ENCODE measurements around the gene TMEM19.

DNA sequence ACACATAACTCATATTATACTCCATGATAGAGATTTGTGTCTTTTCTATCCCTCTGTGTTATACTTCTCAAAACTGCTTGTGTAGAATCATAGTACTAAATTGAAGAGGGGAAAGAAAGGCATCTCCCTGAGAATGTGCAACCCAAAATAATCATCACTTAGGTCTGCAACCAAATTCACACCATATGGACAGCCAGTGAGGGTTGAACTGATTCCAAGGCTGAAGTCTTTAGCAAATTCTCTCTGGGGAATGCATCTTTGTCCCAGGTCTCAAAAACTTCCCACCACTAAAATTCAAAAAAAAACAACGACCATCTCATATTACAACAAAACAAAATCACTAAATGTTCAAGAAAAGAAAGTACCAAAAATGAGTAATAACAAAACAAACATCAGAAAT lies 33.2 kb upstream of the TMEM19 start:
- TF ChIP-seq PPARA (CRISPR knock-in tag; IDR thresholded peaks at IDR 0.05; ENCODE audit: borderline replicate concordance): no peak
- TF ChIP-seq RARB (CRISPR knock-in tag; IDR thresholded peaks at IDR 0.05): no peak
- TF ChIP-seq CSDC2 (CRISPR knock-in tag; IDR thresholded peaks at IDR 0.05): no peak
- TF ChIP-seq OSR1 (CRISPR knock-in tag; IDR thresholded peaks at IDR 0.05): no peak
- no peak for TF ChIP-seq ZC3H10 (CRISPR knock-in tag; IDR thresholded peaks at IDR 0.05)
- no peak for TF ChIP-seq ISL1 (CRISPR knock-in tag; IDR thresholded peaks at IDR 0.05)
- TF ChIP-seq, protein P1, sequence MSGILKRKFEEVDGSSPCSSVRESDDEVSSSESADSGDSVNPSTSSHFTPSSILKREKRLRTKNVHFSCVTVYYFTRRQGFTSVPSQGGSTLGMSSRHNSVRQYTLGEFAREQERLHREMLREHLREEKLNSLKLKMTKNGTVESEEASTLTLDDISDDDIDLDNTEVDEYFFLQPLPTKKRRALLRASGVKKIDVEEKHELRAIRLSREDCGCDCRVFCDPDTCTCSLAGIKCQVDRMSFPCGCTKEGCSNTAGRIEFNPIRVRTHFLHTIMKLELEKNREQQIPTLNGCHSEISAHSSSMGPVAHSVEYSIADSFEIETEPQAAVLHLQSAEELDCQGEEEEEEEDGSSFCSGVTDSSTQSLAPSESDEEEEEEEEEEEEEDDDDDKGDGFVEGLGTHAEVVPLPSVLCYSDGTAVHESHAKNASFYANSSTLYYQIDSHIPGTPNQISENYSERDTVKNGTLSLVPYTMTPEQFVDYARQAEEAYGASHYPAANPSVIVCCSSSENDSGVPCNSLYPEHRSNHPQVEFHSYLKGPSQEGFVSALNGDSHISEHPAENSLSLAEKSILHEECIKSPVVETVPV (CRISPR knock-in tag; IDR thresholded peaks at IDR 0.05): no peak
- TF ChIP-seq, protein P2, sequence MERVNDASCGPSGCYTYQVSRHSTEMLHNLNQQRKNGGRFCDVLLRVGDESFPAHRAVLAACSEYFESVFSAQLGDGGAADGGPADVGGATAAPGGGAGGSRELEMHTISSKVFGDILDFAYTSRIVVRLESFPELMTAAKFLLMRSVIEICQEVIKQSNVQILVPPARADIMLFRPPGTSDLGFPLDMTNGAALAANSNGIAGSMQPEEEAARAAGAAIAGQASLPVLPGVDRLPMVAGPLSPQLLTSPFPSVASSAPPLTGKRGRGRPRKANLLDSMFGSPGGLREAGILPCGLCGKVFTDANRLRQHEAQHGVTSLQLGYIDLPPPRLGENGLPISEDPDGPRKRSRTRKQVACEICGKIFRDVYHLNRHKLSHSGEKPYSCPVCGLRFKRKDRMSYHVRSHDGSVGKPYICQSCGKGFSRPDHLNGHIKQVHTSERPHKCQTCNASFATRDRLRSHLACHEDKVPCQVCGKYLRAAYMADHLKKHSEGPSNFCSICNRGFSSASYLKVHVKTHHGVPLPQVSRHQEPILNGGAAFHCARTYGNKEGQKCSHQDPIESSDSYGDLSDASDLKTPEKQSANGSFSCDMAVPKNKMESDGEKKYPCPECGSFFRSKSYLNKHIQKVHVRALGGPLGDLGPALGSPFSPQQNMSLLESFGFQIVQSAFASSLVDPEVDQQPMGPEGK (CRISPR knock-in tag; IDR thresholded peaks at IDR 0.05; ENCODE audit: borderline replicate concordance): no peak
- TF ChIP-seq ZNF8 (CRISPR knock-in tag; IDR thresholded peaks at IDR 0.05): no peak
- no peak for TF ChIP-seq BACH2 (CRISPR knock-in tag; IDR thresholded peaks at IDR 0.05; ENCODE audit: borderline replicate concordance)
- no peak for TF ChIP-seq SNAI2 (CRISPR knock-in tag; IDR thresholded peaks at IDR 0.05)
- TF ChIP-seq ZFP3 (CRISPR knock-in tag; IDR thresholded peaks at IDR 0.05): no peak
